Measurements from ENCODE around the gene TNFRSF9.

GRCh38 chr1:7898962-7899361 lies 41.7 kb downstream of the TNFRSF9 start:
- no peak for TF ChIP-seq POLR2AphosphoS5 (IDR thresholded peaks at IDR 0.05)
- TF ChIP-seq POLR2A (IDR thresholded peaks at IDR 0.05; ENCODE audit: low read depth) = no peak
- TF ChIP-seq CTCF (IDR thresholded peaks at IDR 0.05) = no peak
- TF ChIP-seq EP300 (IDR thresholded peaks at IDR 0.05) = no peak
